ENCODE measurements around the gene METRN. TPM values are rescaled to one million over a fixed set of nuclear protein-coding genes. Genes with fewer than 3 reads are reported as not detected.

The METRN gene
- total RNA-seq, 1 experiment from 2014 or later = 69.5 TPM

GRCh38 chr16:726438-727290 is 11.7 kb downstream of the METRN start, which contains the start of the genes CCDC78 and HAGHL:
Gene CCDC78 (minus strand): TSS chr16:726443. CDS start chr16:726367, 76 bp downstream.
Gene HAGHL (plus strand): TSS chr16:727106. CDS start chr16:727510, 404 bp downstream.
- Mint-ChIP-seq H3K4me1 (ENCODE audit: insufficient read depth, unreplicated experiment) (no peaks in the 10 kb centered on the region), H3K4me3 (ENCODE audit: unreplicated experiment) (peak within 1 kb of the TSS; percentile 65), H3K36me3 (ENCODE audit: insufficient read depth, unreplicated experiment) (peaks cover 38% of the 10 kb centered on the region), H3K27me3 (ENCODE audit: insufficient read depth, unreplicated experiment) (no peaks in the 10 kb centered on the region), H3K27ac (ENCODE audit: low read depth, unreplicated experiment) (no peak within 1 kb of the TSS), H3K9me3 (ENCODE audit: unreplicated experiment) (no peaks in the 10 kb centered on the region)
- ChIA-PET CTCF (interaction anchor here (0.6 to 1.6 kb wide), 7 partner anchors 11 to 1703 kb away, joined by 3 to 5 read pairs (median 3); no protein-coding TSS in a partner anchor), POLR2A (interaction anchor here (0.6 to 9.6 kb wide), 16 partner anchors 7 to 328 kb away, joined by 3 to 124 read pairs (median 6); partner anchors contain the start of genes CIAO3, METRN, MSLN and STUB1)
- no peak for TF ChIP-seq CTCF (IDR thresholded peaks at IDR 0.05; ENCODE audit: unreplicated experiment)
- BruUV-seq (replicated peaks) = no TSS peak
- intact Hi-C loops (cut with micrococcal nuclease) = loop anchor here (5.0 kb wide), 1 partner anchor 61 kb away; the partner anchor contains the start of genes CHTF18 and RPUSD1
- DNase-seq (ENCODE audit: unreplicated experiment) = peak; percentile 39

- no peak overlapping the region for H3K27ac Mint-ChIP-seq (ENCODE audit: low read depth, unreplicated experiment)
- peak overlapping the region; percentile 65 for H3K4me3 Mint-ChIP-seq (ENCODE audit: unreplicated experiment)
- TSS peak; percentile 15 for BruUV-seq (replicated peaks)
- H3K27me3 Mint-ChIP-seq (ENCODE audit: insufficient read depth, unreplicated experiment) = no peaks in the 10 kb centered on the region
- H3K4me1 Mint-ChIP-seq (ENCODE audit: insufficient read depth, unreplicated experiment) = no peaks in the 10 kb centered on the region
- CTCF ChIA-PET = interaction anchor here (0.6 to 1.1 kb wide), 4 partner anchors 15 to 135 kb away, joined by 3 to 5 read pairs (median 4); no protein-coding TSS in a partner anchor
- no peaks in the 10 kb centered on the region for H3K9me3 Mint-ChIP-seq (ENCODE audit: unreplicated experiment)
- no peak for TF ChIP-seq CTCF (IDR thresholded peaks at IDR 0.05; ENCODE audit: unreplicated experiment)
- intact Hi-C loops (cut with micrococcal nuclease) = loop anchor here (5.0 kb wide), 1 partner anchor 60 kb away; the partner anchor contains the start of genes CHTF18 and RPUSD1
- POLR2A ChIA-PET = interaction anchor here (0.7 to 9.6 kb wide), 15 partner anchors 8 to 327 kb away, joined by 3 to 124 read pairs (median 7); partner anchors contain the start of genes CIAO3, METRN, MSLN and RPUSD1
- DNase-seq (ENCODE audit: unreplicated experiment) = no peak
- peaks cover 43% of the 10 kb centered on the region for H3K36me3 Mint-ChIP-seq (ENCODE audit: insufficient read depth, unreplicated experiment)
Observed at GRCh38 chr16:727291-727977, 12.5 kb downstream of the METRN start.

GRCh38 chr16:728131-728889 is 13.4 kb downstream of the METRN start:
- Mint-ChIP-seq H3K4me1 (ENCODE audit: insufficient read depth, unreplicated experiment) (no peaks in the 10 kb centered on the region), H3K36me3 (ENCODE audit: insufficient read depth, unreplicated experiment) (peaks cover 37% of the 10 kb centered on the region), H3K27ac (ENCODE audit: low read depth, unreplicated experiment) (no peak overlapping the region), H3K9me3 (ENCODE audit: unreplicated experiment) (no peaks in the 10 kb centered on the region), H3K27me3 (ENCODE audit: insufficient read depth, unreplicated experiment) (no peaks in the 10 kb centered on the region), H3K4me3 (ENCODE audit: unreplicated experiment) (peak overlapping the region; percentile 65)
- CTCF ChIA-PET = interaction anchor here (0.9 kb wide), 1 partner anchor 56 kb away, joined by 5 read pairs; no protein-coding TSS in a partner anchor
- no peak for TF ChIP-seq CTCF (IDR thresholded peaks at IDR 0.05; ENCODE audit: unreplicated experiment)
- peak; percentile 82 for DNase-seq (ENCODE audit: unreplicated experiment)
- POLR2A ChIA-PET = interaction anchor here (0.6 to 9.6 kb wide), 15 partner anchors 9 to 59 kb away, joined by 3 to 124 read pairs (median 6); partner anchors contain the start of genes CIAO3, METRN, MSLN and RPUSD1
- no TSS peak for BruUV-seq (replicated peaks)
- intact Hi-C loops (cut with micrococcal nuclease) = loop anchor here (5.0 kb wide), 1 partner anchor 59 kb away; the partner anchor contains the start of genes CHTF18 and RPUSD1
